Measurements from ENCODE around the gene STAG1.
"Not testable (repeated sequence)": the region's sequence is repeated elsewhere in the genome, so short reads cannot be mapped to it uniquely, and the experiment has no call there.

The STAG1 gene

GRCh38 chr3:136752172-136752421, at the start of gene STAG1:
Gene STAG1 (minus strand): TSS chr3:136752378. CDS start chr3:136630898, 121,480 bp downstream.
- DNase-seq, result no peak

- not testable (repeated sequence) for DNase-seq
These were observed 49.0 kb upstream of the STAG1 start for GRCh38 chr3:136801146-136801545.

- DNase-seq, result no peak
These were observed 40.6 kb upstream of the STAG1 start for GRCh38 chr3:136792556-136793330.

- DNase-seq, result no peak
These were observed 38.6 kb upstream of the STAG1 start for GRCh38 chr3:136790786-136791185.

GRCh38 chr3:136789976-136790375, 37.8 kb upstream of the STAG1 start:
- DNase-seq, result no peak

- no peak for DNase-seq
These were observed 36.0 kb upstream of the STAG1 start for GRCh38 chr3:136788154-136788553.

GRCh38 chr3:136787349-136787748, 35.2 kb upstream of the STAG1 start:
- DNase-seq, result peak; percentile 57

- DNase-seq, result peak; percentile 3
These were observed 31.6 kb upstream of the STAG1 start for GRCh38 chr3:136783708-136784191.

- DNase-seq, result no peak
These were observed 28.6 kb upstream of the STAG1 start for GRCh38 chr3:136780741-136781140.

- no peak for DNase-seq
These were observed 26.7 kb upstream of the STAG1 start for GRCh38 chr3:136778865-136779264.

GRCh38 chr3:136772709-136773108, 20.5 kb upstream of the STAG1 start:
- DNase-seq, result no peak

GRCh38 chr3:136758160-136759102, 6.3 kb upstream of the STAG1 start:
- DNase-seq, result peak; percentile 51

- no peak for DNase-seq
These were observed 3.0 kb upstream of the STAG1 start for GRCh38 chr3:136755192-136755591.

GRCh38 chr3:136753326-136753939, 1.3 kb upstream of the STAG1 start:
- peak; percentile 55 for DNase-seq

GRCh38 chr3:136752422-136753325, 496 bp upstream of the STAG1 start:
- DNase-seq, result peak; percentile 97

GRCh38 chr3:136751316-136752171, 634 bp downstream of the STAG1 start:
- peak; percentile 81 for DNase-seq

- DNase-seq, result no peak
These were observed 1.3 kb downstream of the STAG1 start for GRCh38 chr3:136750897-136751315.

- DNase-seq, result no peak
These were observed 1.8 kb downstream of the STAG1 start for GRCh38 chr3:136750209-136750896.

GRCh38 chr3:136749602-136750001, 2.6 kb downstream of the STAG1 start:
- not testable (repeated sequence) for DNase-seq

GRCh38 chr3:136749091-136749490, 3.1 kb downstream of the STAG1 start:
- DNase-seq, result no peak

- DNase-seq, result no peak
These were observed 6.3 kb downstream of the STAG1 start for GRCh38 chr3:136745916-136746315.
